Nephron progenitor cell (in vitro differentiated cells): ENCODE results near the gene KCNJ14.

ENCODE experiments used
- DNase-seq: peaks from one replicate; pipeline ENCODE4 v3.0.0; 2021
- H3K27ac Mint-ChIP-seq: 2 replicates; pipeline ENCODE4 v1.8.0; 2021; ENCODE audit warnings: mild to moderate bottlenecking, moderate library complexity, mixed read lengths
- H3K27me3 Mint-ChIP-seq: 2 replicates; pipeline ENCODE4 v1.8.0; 2021; ENCODE audit warnings: mild to moderate bottlenecking, low read depth, mixed read lengths; ENCODE audit not compliant: poor library complexity
- H3K36me3 Mint-ChIP-seq: 2 replicates; pipeline ENCODE4 v1.8.0; 2021; ENCODE audit warnings: low read depth, mixed read lengths
- H3K4me1 Mint-ChIP-seq: 2 replicates; pipeline ENCODE4 v1.8.0; 2021; ENCODE audit warnings: mixed read lengths
- H3K4me3 Mint-ChIP-seq: 2 replicates; pipeline ENCODE4 v1.8.0; 2021; ENCODE audit warnings: mild to moderate bottlenecking, moderate library complexity, mixed read lengths
- H3K9me3 Mint-ChIP-seq: 2 replicates; pipeline ENCODE4 v1.8.0; 2021; ENCODE audit warnings: mild to moderate bottlenecking, moderate library complexity, mixed read lengths
- TF ChIP-seq, protein P1 (sequence below): fragments of 200-600 bp; sonication (generic); IDR thresholded peaks from 2 replicates; pipeline ENCODE4 v1.5.0; 2021; ENCODE audit warnings: antibody characterized with exemption

KCNJ14 gene

GRCh38 chr19:48428670-48429069, 26.7 kb upstream of the KCNJ14 start:
- H3K36me3 Mint-ChIP-seq = peaks cover 34% of the 10 kb centered on the region
- TF ChIP-seq, protein P1, sequence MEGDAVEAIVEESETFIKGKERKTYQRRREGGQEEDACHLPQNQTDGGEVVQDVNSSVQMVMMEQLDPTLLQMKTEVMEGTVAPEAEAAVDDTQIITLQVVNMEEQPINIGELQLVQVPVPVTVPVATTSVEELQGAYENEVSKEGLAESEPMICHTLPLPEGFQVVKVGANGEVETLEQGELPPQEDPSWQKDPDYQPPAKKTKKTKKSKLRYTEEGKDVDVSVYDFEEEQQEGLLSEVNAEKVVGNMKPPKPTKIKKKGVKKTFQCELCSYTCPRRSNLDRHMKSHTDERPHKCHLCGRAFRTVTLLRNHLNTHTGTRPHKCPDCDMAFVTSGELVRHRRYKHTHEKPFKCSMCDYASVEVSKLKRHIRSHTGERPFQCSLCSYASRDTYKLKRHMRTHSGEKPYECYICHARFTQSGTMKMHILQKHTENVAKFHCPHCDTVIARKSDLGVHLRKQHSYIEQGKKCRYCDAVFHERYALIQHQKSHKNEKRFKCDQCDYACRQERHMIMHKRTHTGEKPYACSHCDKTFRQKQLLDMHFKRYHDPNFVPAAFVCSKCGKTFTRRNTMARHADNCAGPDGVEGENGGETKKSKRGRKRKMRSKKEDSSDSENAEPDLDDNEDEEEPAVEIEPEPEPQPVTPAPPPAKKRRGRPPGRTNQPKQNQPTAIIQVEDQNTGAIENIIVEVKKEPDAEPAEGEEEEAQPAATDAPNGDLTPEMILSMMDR = no peak
- H3K27ac Mint-ChIP-seq = no peak overlapping the region
- peaks cover 6% of the 10 kb centered on the region for H3K27me3 Mint-ChIP-seq
- no peak for DNase-seq
- peaks cover 13% of the 10 kb centered on the region for H3K9me3 Mint-ChIP-seq
- H3K4me3 Mint-ChIP-seq = no peak overlapping the region
- H3K4me1 Mint-ChIP-seq = peaks cover 8% of the 10 kb centered on the region

DNA sequence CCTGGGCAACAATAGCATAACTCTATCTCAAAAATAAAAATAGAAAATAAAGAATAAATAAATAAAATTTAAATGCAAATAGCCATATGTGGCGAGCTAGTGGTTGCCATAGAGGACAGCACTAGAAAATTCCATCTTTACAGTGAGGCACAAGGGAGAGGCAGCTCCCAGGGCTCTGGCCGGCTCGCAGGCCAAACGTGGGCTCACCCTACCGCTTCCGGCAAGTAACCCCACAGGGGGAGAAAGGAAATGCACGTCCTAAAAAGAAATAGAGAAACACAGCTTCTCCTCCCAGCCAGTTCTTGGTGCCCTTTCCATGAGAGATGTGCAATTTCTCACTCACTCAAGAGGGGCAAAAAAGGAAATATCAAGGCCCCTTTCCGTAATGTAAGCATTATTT, 22.0 kb upstream of the KCNJ14 start:
- H3K27me3 Mint-ChIP-seq = peaks cover 3% of the 10 kb centered on the region
- no peak overlapping the region for H3K27ac Mint-ChIP-seq
- no peak overlapping the region for H3K4me3 Mint-ChIP-seq
- TF ChIP-seq, protein P1 = no peak
- peaks cover 31% of the 10 kb centered on the region for H3K36me3 Mint-ChIP-seq
- DNase-seq = no peak
- H3K9me3 Mint-ChIP-seq = peaks cover 13% of the 10 kb centered on the region
- peaks cover 22% of the 10 kb centered on the region for H3K4me1 Mint-ChIP-seq

DNA sequence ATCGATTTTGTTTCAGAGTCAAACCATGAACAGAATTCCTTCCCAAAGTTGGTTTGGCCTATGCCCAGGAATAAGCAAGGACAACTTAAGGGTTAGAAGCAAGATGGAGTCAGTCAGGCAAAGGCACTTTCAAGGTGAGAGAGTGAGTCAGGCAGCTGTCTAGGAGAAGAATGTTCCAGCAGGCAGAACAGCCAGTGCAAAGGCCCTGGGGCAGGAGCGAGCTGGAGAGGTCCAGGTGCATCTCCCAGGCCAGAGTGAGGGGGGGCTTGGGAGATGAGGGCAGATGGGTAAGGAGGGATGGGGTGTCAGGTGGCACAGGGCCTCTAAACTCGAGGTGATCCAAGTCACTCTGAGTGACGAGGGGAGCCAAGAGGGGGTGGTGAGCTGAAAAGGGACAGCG, 18.8 kb upstream of the KCNJ14 start:
- Mint-ChIP-seq H3K4me1 (peaks cover 25% of the 10 kb centered on the region), H3K27ac (no peak overlapping the region), H3K27me3 (no peaks in the 10 kb centered on the region), H3K36me3 (peaks cover 17% of the 10 kb centered on the region), H3K9me3 (peaks cover 5% of the 10 kb centered on the region), H3K4me3 (no peak overlapping the region)
- no peak for DNase-seq
- TF ChIP-seq, protein P1 = no peak

DNA sequence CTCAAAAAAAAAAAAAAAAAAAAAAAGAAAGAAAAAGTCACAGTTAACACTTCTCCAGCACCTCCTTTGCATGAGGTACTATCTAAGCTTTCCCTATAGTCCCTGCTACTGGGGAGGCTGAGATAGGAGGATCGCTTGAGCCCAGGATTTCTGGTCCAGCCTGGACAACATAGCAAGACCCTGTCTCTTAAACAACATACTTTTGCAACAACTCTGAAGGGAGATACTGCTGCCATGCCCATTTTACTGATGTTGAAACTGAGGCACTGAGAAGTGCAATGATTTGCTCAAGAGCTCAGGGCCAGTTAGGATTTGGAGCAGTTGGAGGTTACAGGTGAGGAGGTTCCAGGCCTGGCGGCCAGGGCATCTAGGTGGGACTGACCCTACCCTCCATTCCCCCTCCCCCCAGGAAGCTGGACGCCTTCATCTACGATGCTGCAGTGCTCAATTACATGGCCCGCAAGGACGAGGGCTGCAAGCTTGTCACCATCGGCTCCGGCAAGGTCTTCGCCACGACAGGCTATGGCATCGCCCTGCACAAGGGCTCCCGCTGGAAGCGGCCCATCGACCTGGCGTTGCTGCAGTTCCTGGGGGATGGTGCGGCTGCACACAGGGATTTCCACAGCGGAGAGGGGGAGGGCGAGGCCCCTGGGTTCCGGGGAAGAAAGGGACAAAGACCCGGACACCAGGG, 13.9 kb upstream of the KCNJ14 start:
- peaks cover 19% of the 10 kb centered on the region for H3K36me3 Mint-ChIP-seq
- TF ChIP-seq, protein P1 = no peak
- no peaks in the 10 kb centered on the region for H3K27me3 Mint-ChIP-seq
- H3K9me3 Mint-ChIP-seq = peaks cover 4% of the 10 kb centered on the region
- H3K27ac Mint-ChIP-seq = no peak overlapping the region
- no peak overlapping the region for H3K4me3 Mint-ChIP-seq
- peaks cover 45% of the 10 kb centered on the region for H3K4me1 Mint-ChIP-seq
- DNase-seq = no peak

- peaks cover 21% of the 10 kb centered on the region for H3K36me3 Mint-ChIP-seq
- H3K4me1 Mint-ChIP-seq = peaks cover 42% of the 10 kb centered on the region
- no peak for DNase-seq
- no peak overlapping the region for H3K4me3 Mint-ChIP-seq
- H3K27me3 Mint-ChIP-seq = no peaks in the 10 kb centered on the region
- H3K9me3 Mint-ChIP-seq = peaks cover 4% of the 10 kb centered on the region
- no peak overlapping the region for H3K27ac Mint-ChIP-seq
- TF ChIP-seq, protein P1 = no peak
These were observed 13.0 kb upstream of the KCNJ14 start for GRCh38 chr19:48442116-48443035.
